Measurements from ENCODE around the gene TIMP3.
"Not testable (repeated sequence)": the region's sequence is repeated elsewhere in the genome, so short reads cannot be mapped to it uniquely, and the experiment has no call there.

The TIMP3 gene

GRCh38 chr22:32753591-32753990 lies 47.9 kb upstream of the TIMP3 start:
- H3K9ac ChIP-seq (ENCODE audit: low read depth, low read length) = no peak overlapping the region
- no peak for ATAC-seq (ENCODE audit: insufficient read depth, low read depth)
- H2AFZ ChIP-seq (ENCODE audit: low read depth, low read length) = no peak overlapping the region
- no peaks in the 10 kb centered on the region for H4K20me1 ChIP-seq (ENCODE audit: insufficient read depth, low read length)
- H3K27me3 ChIP-seq (ENCODE audit: insufficient read depth, low read length, poor library complexity) = no peaks in the 10 kb centered on the region
- H3K4me3 ChIP-seq (ENCODE audit: low read depth in 1 of 2, low read length in 2 of 2) = no peak overlapping the region
- H3K79me2 ChIP-seq (ENCODE audit: insufficient read depth, low read length) = no peaks in the 10 kb centered on the region
- no peak for DNase-seq
- TF ChIP-seq EZH2 (IDR thresholded peaks at IDR 0.05; ENCODE audit: borderline replicate concordance, low read depth, low read length, severe bottlenecking) (no peak), CTCF (IDR thresholded peaks at IDR 0.05; ENCODE audit: borderline replicate concordance, extremely low read depth, low read length, poor library complexity, severe bottlenecking) (no peak)
- no peak overlapping the region for H3K4me2 ChIP-seq (ENCODE audit: insufficient read depth, low read length)
- H3K27ac ChIP-seq (ENCODE audit: low read length) = no peak overlapping the region
- H3K9me3 ChIP-seq (ENCODE audit: insufficient read depth, low read length, severe bottlenecking) = no peaks in the 10 kb centered on the region
- no peaks in the 10 kb centered on the region for H3K36me3 ChIP-seq (ENCODE audit: insufficient read depth, low read length)
- no peaks in the 10 kb centered on the region for H3K4me1 ChIP-seq (ENCODE audit: insufficient read depth, low read length)

DNA sequence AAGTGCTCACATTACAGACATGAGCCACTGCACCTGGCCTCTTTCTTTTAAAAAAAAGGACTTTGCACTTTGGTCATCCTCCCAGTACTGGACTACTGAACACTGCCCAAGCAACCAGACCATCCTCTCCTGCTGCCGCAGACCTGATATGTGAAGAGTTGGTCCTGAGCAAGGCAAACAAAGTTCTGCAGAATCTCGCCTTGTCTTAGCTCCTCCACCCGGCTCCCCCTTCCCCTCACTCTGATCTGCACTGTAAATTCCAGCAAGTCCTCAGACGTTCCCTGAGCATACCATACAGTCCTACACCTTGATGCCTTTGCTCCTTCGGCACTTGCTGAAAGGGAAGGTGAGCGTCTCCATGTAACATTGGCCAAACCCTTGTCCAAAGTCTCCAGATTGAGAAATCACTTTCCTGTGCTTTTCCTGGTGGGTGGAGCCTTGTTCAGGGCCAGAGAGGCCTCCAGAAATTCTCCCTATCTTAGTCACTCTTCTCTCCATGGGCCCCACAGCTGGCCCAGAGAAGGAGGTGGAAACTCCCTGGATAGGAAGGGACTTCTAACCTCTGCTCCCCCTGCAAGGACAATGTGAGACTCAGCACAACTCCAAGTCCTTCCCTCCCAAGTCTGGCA lies 47.0 kb upstream of the TIMP3 start:
- H3K4me3 ChIP-seq (ENCODE audit: low read depth in 1 of 2, low read length in 2 of 2) = no peak overlapping the region
- no peaks in the 10 kb centered on the region for H3K4me1 ChIP-seq (ENCODE audit: insufficient read depth, low read length)
- H3K27ac ChIP-seq (ENCODE audit: low read length) = no peak overlapping the region
- no peaks in the 10 kb centered on the region for H3K27me3 ChIP-seq (ENCODE audit: insufficient read depth, low read length, poor library complexity)
- H2AFZ ChIP-seq (ENCODE audit: low read depth, low read length) = no peak overlapping the region
- ATAC-seq (ENCODE audit: insufficient read depth, low read depth) = no peak
- no peaks in the 10 kb centered on the region for H3K36me3 ChIP-seq (ENCODE audit: insufficient read depth, low read length)
- no peak overlapping the region for H3K4me2 ChIP-seq (ENCODE audit: insufficient read depth, low read length)
- H3K79me2 ChIP-seq (ENCODE audit: insufficient read depth, low read length) = no peaks in the 10 kb centered on the region
- no peak overlapping the region for H3K9ac ChIP-seq (ENCODE audit: low read depth, low read length)
- no peak for DNase-seq
- H4K20me1 ChIP-seq (ENCODE audit: insufficient read depth, low read length) = no peaks in the 10 kb centered on the region
- TF ChIP-seq EZH2 (IDR thresholded peaks at IDR 0.05; ENCODE audit: borderline replicate concordance, low read depth, low read length, severe bottlenecking) (no peak), CTCF (IDR thresholded peaks at IDR 0.05; ENCODE audit: borderline replicate concordance, extremely low read depth, low read length, poor library complexity, severe bottlenecking) (no peak)
- H3K9me3 ChIP-seq (ENCODE audit: insufficient read depth, low read length, severe bottlenecking) = no peaks in the 10 kb centered on the region

GRCh38 chr22:32757086-32757762 lies 44.3 kb upstream of the TIMP3 start:
- H3K4me1 ChIP-seq (ENCODE audit: insufficient read depth, low read length); H2AFZ ChIP-seq (ENCODE audit: low read depth, low read length); H3K27ac ChIP-seq (ENCODE audit: low read length); H3K9ac ChIP-seq (ENCODE audit: low read depth, low read length); ATAC-seq (ENCODE audit: insufficient read depth, low read depth); H3K79me2 ChIP-seq (ENCODE audit: insufficient read depth, low read length); H3K27me3 ChIP-seq (ENCODE audit: insufficient read depth, low read length, poor library complexity); H3K9me3 ChIP-seq (ENCODE audit: insufficient read depth, low read length, severe bottlenecking); H4K20me1 ChIP-seq (ENCODE audit: insufficient read depth, low read length); H3K4me3 ChIP-seq (ENCODE audit: low read depth in 1 of 2, low read length in 2 of 2); H3K4me2 ChIP-seq (ENCODE audit: insufficient read depth, low read length); H3K36me3 ChIP-seq (ENCODE audit: insufficient read depth, low read length): not testable (repeated sequence)
- DNase-seq = peak; percentile 21

DNA sequence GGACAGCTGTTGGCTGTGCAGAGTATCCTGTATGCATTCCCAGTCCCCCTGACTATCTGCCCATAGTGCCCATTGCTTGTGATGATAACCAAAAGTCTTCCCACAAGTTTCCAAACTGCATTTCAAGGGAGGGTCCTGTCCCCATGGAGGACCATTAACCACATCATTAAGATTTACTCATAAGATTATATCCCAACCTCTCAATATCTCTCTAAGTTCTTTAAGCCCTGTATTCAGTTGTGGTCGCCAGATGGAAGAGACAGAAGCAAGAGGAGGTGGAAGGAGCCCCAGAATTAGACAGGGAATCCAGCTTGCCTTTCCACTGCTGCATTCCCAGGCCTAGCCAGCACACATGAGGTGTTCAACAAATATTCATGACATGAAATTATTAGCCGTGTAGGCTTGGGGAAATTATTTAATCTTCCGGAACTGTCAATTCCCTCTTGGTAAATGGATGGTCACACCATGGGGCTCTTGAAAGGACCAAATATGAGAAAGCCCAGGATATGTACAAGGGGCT lies 42.6 kb upstream of the TIMP3 start:
- no peaks in the 10 kb centered on the region for H3K27me3 ChIP-seq (ENCODE audit: insufficient read depth, low read length, poor library complexity)
- TF ChIP-seq EZH2 (IDR thresholded peaks at IDR 0.05; ENCODE audit: borderline replicate concordance, low read depth, low read length, severe bottlenecking) (no peak), CTCF (IDR thresholded peaks at IDR 0.05; ENCODE audit: borderline replicate concordance, extremely low read depth, low read length, poor library complexity, severe bottlenecking) (no peak)
- H3K4me2 ChIP-seq (ENCODE audit: insufficient read depth, low read length) = no peak overlapping the region
- H2AFZ ChIP-seq (ENCODE audit: low read depth, low read length) = no peak overlapping the region
- no peaks in the 10 kb centered on the region for H4K20me1 ChIP-seq (ENCODE audit: insufficient read depth, low read length)
- no peak overlapping the region for H3K27ac ChIP-seq (ENCODE audit: low read length)
- ATAC-seq (ENCODE audit: insufficient read depth, low read depth) = no peak
- no peak overlapping the region for H3K4me3 ChIP-seq (ENCODE audit: low read depth in 1 of 2, low read length in 2 of 2)
- DNase-seq = no peak
- H3K79me2 ChIP-seq (ENCODE audit: insufficient read depth, low read length) = no peaks in the 10 kb centered on the region
- H3K4me1 ChIP-seq (ENCODE audit: insufficient read depth, low read length) = no peaks in the 10 kb centered on the region
- no peak overlapping the region for H3K9ac ChIP-seq (ENCODE audit: low read depth, low read length)
- no peaks in the 10 kb centered on the region for H3K36me3 ChIP-seq (ENCODE audit: insufficient read depth, low read length)
- no peaks in the 10 kb centered on the region for H3K9me3 ChIP-seq (ENCODE audit: insufficient read depth, low read length, severe bottlenecking)
